Mucosa of stomach (tissue), 1 donor: ENCODE results near the gene CHRNA10.

Source experiments
- H3K27me3 ChIP-seq: one replicate; pipeline ENCODE4 v1.7.0; 2013; ENCODE audit warnings: mild to moderate bottlenecking, low read length; ENCODE audit not compliant: control insufficient read depth, insufficient read depth
- H3K36me3 ChIP-seq: one replicate; pipeline ENCODE4 v1.7.0; 2013; ENCODE audit warnings: low read length; ENCODE audit not compliant: control insufficient read depth, insufficient read depth
- H3K4me1 ChIP-seq: one replicate; pipeline ENCODE4 v1.7.0; 2013; ENCODE audit warnings: mild to moderate bottlenecking, low read length; ENCODE audit not compliant: control insufficient read depth, insufficient read depth
- H3K4me3 ChIP-seq: one replicate; pipeline ENCODE4 v1.7.0; 2013; ENCODE audit warnings: low read length
- H3K9ac ChIP-seq: one replicate; pipeline ENCODE4 v1.7.0; 2013; ENCODE audit warnings: mild to moderate bottlenecking, low read length, moderate library complexity
- H3K9me3 ChIP-seq: one replicate; pipeline ENCODE4 v1.7.0; 2013; ENCODE audit warnings: mild to moderate bottlenecking, low read length, moderate library complexity; ENCODE audit not compliant: control insufficient read depth
- donor health status: Pancreatic carcinoma.

Gene CHRNA10

GRCh38 chr11:3671334-3672254 lies at the start of gene CHRNA10:
Gene CHRNA10 (minus strand): TSS chr11:3671384. CDS start chr11:3671312, 72 bp downstream.
- H3K4me1 ChIP-seq, result no peaks in the 10 kb centered on the region
- no peak within 1 kb of the TSS for H3K9ac ChIP-seq
- H3K4me3 ChIP-seq, result no peak within 1 kb of the TSS
- peaks cover 21% of the 10 kb centered on the region for H3K36me3 ChIP-seq
- no peaks in the 10 kb centered on the region for H3K27me3 ChIP-seq
- no peaks in the 10 kb centered on the region for H3K9me3 ChIP-seq

GRCh38 chr11:3712274-3712673 lies 41.1 kb upstream of the CHRNA10 start:
- H3K4me1 ChIP-seq, result no peaks in the 10 kb centered on the region
- no peak overlapping the region for H3K9ac ChIP-seq
- H3K9me3 ChIP-seq, result no peaks in the 10 kb centered on the region
- peaks cover 7% of the 10 kb centered on the region for H3K36me3 ChIP-seq
- H3K27me3 ChIP-seq, result no peaks in the 10 kb centered on the region
- no peak overlapping the region for H3K4me3 ChIP-seq

GRCh38 chr11:3710485-3711259 lies 39.5 kb upstream of the CHRNA10 start:
- Histone ChIP-seq H3K9ac (no peak overlapping the region), H3K27me3 (no peaks in the 10 kb centered on the region), H3K9me3 (no peaks in the 10 kb centered on the region), H3K36me3 (peaks cover 7% of the 10 kb centered on the region), H3K4me3 (no peak overlapping the region), H3K4me1 (no peaks in the 10 kb centered on the region)

- no peaks in the 10 kb centered on the region for H3K4me1 ChIP-seq
- no peak overlapping the region for H3K9ac ChIP-seq
- H3K9me3 ChIP-seq, result no peaks in the 10 kb centered on the region
- no peak overlapping the region for H3K4me3 ChIP-seq
- H3K27me3 ChIP-seq, result no peaks in the 10 kb centered on the region
- peaks cover 7% of the 10 kb centered on the region for H3K36me3 ChIP-seq
Observed at GRCh38 chr11:3709977-3710376, 38.8 kb upstream of the CHRNA10 start.

- H3K9ac ChIP-seq, result no peak overlapping the region
- no peaks in the 10 kb centered on the region for H3K27me3 ChIP-seq
- H3K4me1 ChIP-seq, result no peaks in the 10 kb centered on the region
- no peaks in the 10 kb centered on the region for H3K9me3 ChIP-seq
- H3K4me3 ChIP-seq, result no peak overlapping the region
- H3K36me3 ChIP-seq, result no peaks in the 10 kb centered on the region
Observed at GRCh38 chr11:3707176-3707575, 36.0 kb upstream of the CHRNA10 start.

GRCh38 chr11:3703383-3703782 lies 32.2 kb upstream of the CHRNA10 start:
- Histone ChIP-seq H3K9ac (no peak overlapping the region), H3K9me3 (no peaks in the 10 kb centered on the region), H3K4me3 (no peak overlapping the region), H3K27me3 (no peaks in the 10 kb centered on the region), H3K4me1 (no peaks in the 10 kb centered on the region), H3K36me3 (no peaks in the 10 kb centered on the region)

- Histone ChIP-seq H3K36me3 (no peaks in the 10 kb centered on the region), H3K9me3 (no peaks in the 10 kb centered on the region)
Observed at GRCh38 chr11:3700910-3701309, 29.7 kb upstream of the CHRNA10 start.

GRCh38 chr11:3700410-3700809 lies 29.2 kb upstream of the CHRNA10 start:
- Histone ChIP-seq H3K9ac (no peak overlapping the region), H3K4me3 (no peak overlapping the region), H3K36me3 (peaks cover 4% of the 10 kb centered on the region), H3K9me3 (no peaks in the 10 kb centered on the region), H3K27me3 (no peaks in the 10 kb centered on the region), H3K4me1 (no peaks in the 10 kb centered on the region)

More at GRCh38 chr11:3700910-3701309, 29.7 kb upstream of the CHRNA10 start:
- H3K27me3 ChIP-seq, result no peaks in the 10 kb centered on the region
- no peak overlapping the region for H3K9ac ChIP-seq
- no peaks in the 10 kb centered on the region for H3K4me1 ChIP-seq
- H3K4me3 ChIP-seq, result no peak overlapping the region

- H3K36me3 ChIP-seq, result peaks cover 3% of the 10 kb centered on the region
- no peak overlapping the region for H3K4me3 ChIP-seq
- H3K9me3 ChIP-seq, result no peaks in the 10 kb centered on the region
- H3K27me3 ChIP-seq, result no peaks in the 10 kb centered on the region
- H3K4me1 ChIP-seq, result no peaks in the 10 kb centered on the region
- no peak overlapping the region for H3K9ac ChIP-seq
Observed at GRCh38 chr11:3686751-3687150, 15.6 kb upstream of the CHRNA10 start.

GRCh38 chr11:3685923-3686322 lies 14.7 kb upstream of the CHRNA10 start:
- no peaks in the 10 kb centered on the region for H3K27me3 ChIP-seq
- H3K4me1 ChIP-seq, result no peaks in the 10 kb centered on the region
- peaks cover 3% of the 10 kb centered on the region for H3K36me3 ChIP-seq
- H3K9me3 ChIP-seq, result no peaks in the 10 kb centered on the region
- no peak overlapping the region for H3K4me3 ChIP-seq
- no peak overlapping the region for H3K9ac ChIP-seq

GRCh38 chr11:3684819-3685172 lies 13.6 kb upstream of the CHRNA10 start:
- Histone ChIP-seq H3K4me3 (no peak overlapping the region), H3K27me3 (no peaks in the 10 kb centered on the region), H3K9me3 (no peaks in the 10 kb centered on the region), H3K4me1 (no peaks in the 10 kb centered on the region), H3K36me3 (peaks cover 7% of the 10 kb centered on the region), H3K9ac (no peak overlapping the region)

- Histone ChIP-seq H3K9me3 (no peaks in the 10 kb centered on the region), H3K4me3 (no peak overlapping the region), H3K36me3 (peaks cover 10% of the 10 kb centered on the region), H3K4me1 (no peaks in the 10 kb centered on the region), H3K9ac (no peak overlapping the region), H3K27me3 (no peaks in the 10 kb centered on the region)
Observed at GRCh38 chr11:3684129-3684818, 13.1 kb upstream of the CHRNA10 start.
